Activated CD4-positive, alpha-beta T cell treated with anti-CD3 and anti-CD28 coated beads for 36 hours (primary cell): ENCODE measurements around the gene MAML3. TPM values are rescaled to one million over a fixed set of nuclear protein-coding genes. Genes with fewer than 3 reads are reported as not detected.
"Not testable (repeated sequence)": the region's sequence is repeated elsewhere in the genome, so short reads cannot be mapped to it uniquely, and the experiment has no call there.

Source experiments
- ATAC-seq: fragments of 200-7000 bp; cut with Tn5 transposase; one replicate; pipeline ENCODE4 v1.10.0; 2021; ENCODE audit warnings: mild to moderate bottlenecking, moderate library complexity
- CTCF ChIA-PET: fragments of 350-600 bp; sonication (Branson Sonifier 250); formaldehyde crosslinking; loops from one replicate; lab custom pipeline; 2021; ENCODE audit warnings: antibody characterized with exemption; lab: Charles Lee
- POLR2A ChIA-PET: fragments of 350-600 bp; sonication (Branson Sonifier 250); formaldehyde crosslinking; loops from one replicate; lab custom pipeline; 2021; ENCODE audit warnings: antibody characterized with exemption, inconsistent platforms; lab: Charles Lee
- DNase-seq: peaks from one replicate; pipeline ENCODE4 v3.0.0-alpha.2; 2020
- H3K27ac Mint-ChIP-seq: one replicate; pipeline ENCODE4 v1.8.0; 2021; ENCODE audit warnings: mixed read lengths
- H3K27me3 Mint-ChIP-seq: one replicate; pipeline ENCODE4 v1.8.0; 2021; ENCODE audit warnings: mixed read lengths
- H3K36me3 Mint-ChIP-seq: one replicate; pipeline ENCODE4 v1.8.0; 2021; ENCODE audit warnings: low read depth, mixed read lengths
- H3K4me1 Mint-ChIP-seq: one replicate; pipeline ENCODE4 v1.8.0; 2021; ENCODE audit warnings: mixed read lengths
- H3K4me3 Mint-ChIP-seq: one replicate; pipeline ENCODE4 v1.8.0; 2021; ENCODE audit warnings: mild to moderate bottlenecking, moderate library complexity, mixed read lengths
- H3K9me3 Mint-ChIP-seq: one replicate; pipeline ENCODE4 v1.8.0; 2021; ENCODE audit warnings: low read depth, mixed read lengths
- intact Hi-C, 2 experiments: fragments of 100-400 bp; cut with DNase I in 1 of 2; cut with micrococcal nuclease in 1 of 2; formaldehyde crosslinking; loops; one replicate each; pipeline versions ENCODE4 v1.14.2 to v1.15.1; 2022 to 2024; cut with DNase I, micrococcal nuclease
- total RNA-seq, 2 experiments: library from RNA; stranded (reverse); gene quantifications; one replicate each; pipeline ENCODE4 v1.2.3, GENCODE V29; 2021

MAML3 gene
- total RNA-seq, 2 experiments from 2014 or later: 1.6 to 1.9 TPM

GRCh38 chr4:139715746-139716391, 438.1 kb downstream of the MAML3 start:
- ATAC-seq: no peak
- ChIA-PET CTCF (no interaction called here), POLR2A (no interaction called here)
- no peak for DNase-seq
- Mint-ChIP-seq H3K27me3 (no peaks in the 10 kb centered on the region), H3K27ac (no peak overlapping the region), H3K9me3 (no peaks in the 10 kb centered on the region), H3K4me1 (no peaks in the 10 kb centered on the region), H3K36me3 (no peaks in the 10 kb centered on the region), H3K4me3 (no peak overlapping the region)
- intact Hi-C loops: no loop called here

GRCh38 chr4:139712882-139713281, 441.1 kb downstream of the MAML3 start:
- ATAC-seq: no peak
- DNase-seq: no peak
- no peaks in the 10 kb centered on the region for H3K9me3 Mint-ChIP-seq
- H3K4me3 Mint-ChIP-seq: no peak overlapping the region
- intact Hi-C loops: no loop called here
- H3K36me3 Mint-ChIP-seq: peaks cover 1% of the 10 kb centered on the region
- H3K4me1 Mint-ChIP-seq: no peaks in the 10 kb centered on the region
- H3K27me3 Mint-ChIP-seq: no peaks in the 10 kb centered on the region
- POLR2A ChIA-PET: no interaction called here
- H3K27ac Mint-ChIP-seq: no peak overlapping the region
- CTCF ChIA-PET: interaction anchor here (0.8 to 1.1 kb wide), 2 partner anchors 57 to 104 kb away, joined by 3 read pairs; no protein-coding TSS in a partner anchor

- Mint-ChIP-seq H3K4me1 (no peaks in the 10 kb centered on the region), H3K4me3 (no peak overlapping the region), H3K27ac (no peak overlapping the region), H3K36me3 (peaks cover 2% of the 10 kb centered on the region), H3K27me3 (no peaks in the 10 kb centered on the region), H3K9me3 (no peaks in the 10 kb centered on the region)
- intact Hi-C loops: no loop called here
- ChIA-PET POLR2A (no interaction called here), CTCF (interaction anchor here (0.6 kb wide), 1 partner anchor 288 kb away, joined by 3 read pairs; no protein-coding TSS in a partner anchor)
- DNase-seq: no peak
- no peak for ATAC-seq
These were observed 442.5 kb downstream of the MAML3 start for GRCh38 chr4:139711461-139711860.

DNA sequence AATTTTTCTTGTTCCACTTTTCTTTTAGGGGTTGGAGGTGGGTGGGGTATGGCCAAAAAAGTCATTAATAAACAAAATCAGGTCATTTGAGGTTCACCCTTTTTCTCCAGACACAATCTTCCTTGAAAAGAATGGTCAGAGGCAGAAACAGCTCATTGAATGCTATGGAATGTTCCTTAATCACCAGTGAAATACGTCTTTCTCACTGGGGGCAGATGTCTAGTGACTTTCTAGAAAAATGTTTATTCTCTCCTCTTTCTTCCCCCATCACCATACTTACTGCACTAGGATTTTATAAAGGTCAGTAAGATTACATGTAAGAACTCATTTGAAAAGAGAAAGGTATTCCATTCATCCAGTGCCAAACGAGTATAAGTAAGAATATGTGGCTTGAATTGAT, 443.9 kb downstream of the MAML3 start:
- ChIA-PET CTCF (no interaction called here), POLR2A (no interaction called here)
- intact Hi-C loops: no loop called here
- no peak overlapping the region for H3K4me3 Mint-ChIP-seq
- ATAC-seq (no peak), DNase-seq (no peak)
- H3K27me3 Mint-ChIP-seq: no peaks in the 10 kb centered on the region
- no peaks in the 10 kb centered on the region for H3K9me3 Mint-ChIP-seq
- no peak overlapping the region for H3K27ac Mint-ChIP-seq
- no peaks in the 10 kb centered on the region for H3K4me1 Mint-ChIP-seq
- peaks cover 7% of the 10 kb centered on the region for H3K36me3 Mint-ChIP-seq

GRCh38 chr4:139709660-139710059, 444.3 kb downstream of the MAML3 start:
- ChIA-PET CTCF (no interaction called here), POLR2A (no interaction called here)

GRCh38 chr4:139704915-139705485, 449.0 kb downstream of the MAML3 start:
- intact Hi-C loops: loop anchor here in 1 of 2 experiments (5.0 kb wide), 1 partner anchor 48 kb away; no protein-coding TSS in a partner anchor
- Mint-ChIP-seq H3K27ac (no peak overlapping the region), H3K36me3 (peaks cover 17% of the 10 kb centered on the region), H3K9me3 (no peaks in the 10 kb centered on the region), H3K4me1 (no peaks in the 10 kb centered on the region), H3K27me3 (no peaks in the 10 kb centered on the region), H3K4me3 (no peak overlapping the region)
- no peak for ATAC-seq
- DNase-seq: no peak
- POLR2A ChIA-PET: no interaction called here
- CTCF ChIA-PET: interaction anchor here (0.7 to 2.0 kb wide), 10 partner anchors 11 to 205 kb away, joined by 3 to 7 read pairs (median 4); no protein-coding TSS in a partner anchor

More at GRCh38 chr4:139709660-139710059, 444.3 kb downstream of the MAML3 start:
- DNase-seq (no peak), ATAC-seq (no peak)
- no peak overlapping the region for H3K27ac Mint-ChIP-seq
- H3K27me3 Mint-ChIP-seq: no peaks in the 10 kb centered on the region
- H3K4me1 Mint-ChIP-seq: no peaks in the 10 kb centered on the region
- H3K9me3 Mint-ChIP-seq: no peaks in the 10 kb centered on the region
- H3K36me3 Mint-ChIP-seq: peaks cover 8% of the 10 kb centered on the region
- intact Hi-C loops: no loop called here
- no peak overlapping the region for H3K4me3 Mint-ChIP-seq

- intact Hi-C loops: loop anchor here (2.0 to 5.0 kb wide), 2 partner anchors 42 to 43 kb away; no protein-coding TSS in a partner anchor
- ATAC-seq (peak; percentile 84), DNase-seq (no peak)
- peaks cover 20% of the 10 kb centered on the region for H3K36me3 Mint-ChIP-seq
- H3K4me1 Mint-ChIP-seq: no peaks in the 10 kb centered on the region
- ChIA-PET CTCF (interaction anchor here (1.0 to 1.3 kb wide), 2 partner anchors 38 to 43 kb away, joined by 5 read pairs; no protein-coding TSS in a partner anchor), POLR2A (no interaction called here)
- no peaks in the 10 kb centered on the region for H3K9me3 Mint-ChIP-seq
- no peak overlapping the region for H3K27ac Mint-ChIP-seq
- no peak overlapping the region for H3K4me3 Mint-ChIP-seq
- H3K27me3 Mint-ChIP-seq: no peaks in the 10 kb centered on the region
These were observed 453.4 kb downstream of the MAML3 start for GRCh38 chr4:139700568-139700967.

DNA sequence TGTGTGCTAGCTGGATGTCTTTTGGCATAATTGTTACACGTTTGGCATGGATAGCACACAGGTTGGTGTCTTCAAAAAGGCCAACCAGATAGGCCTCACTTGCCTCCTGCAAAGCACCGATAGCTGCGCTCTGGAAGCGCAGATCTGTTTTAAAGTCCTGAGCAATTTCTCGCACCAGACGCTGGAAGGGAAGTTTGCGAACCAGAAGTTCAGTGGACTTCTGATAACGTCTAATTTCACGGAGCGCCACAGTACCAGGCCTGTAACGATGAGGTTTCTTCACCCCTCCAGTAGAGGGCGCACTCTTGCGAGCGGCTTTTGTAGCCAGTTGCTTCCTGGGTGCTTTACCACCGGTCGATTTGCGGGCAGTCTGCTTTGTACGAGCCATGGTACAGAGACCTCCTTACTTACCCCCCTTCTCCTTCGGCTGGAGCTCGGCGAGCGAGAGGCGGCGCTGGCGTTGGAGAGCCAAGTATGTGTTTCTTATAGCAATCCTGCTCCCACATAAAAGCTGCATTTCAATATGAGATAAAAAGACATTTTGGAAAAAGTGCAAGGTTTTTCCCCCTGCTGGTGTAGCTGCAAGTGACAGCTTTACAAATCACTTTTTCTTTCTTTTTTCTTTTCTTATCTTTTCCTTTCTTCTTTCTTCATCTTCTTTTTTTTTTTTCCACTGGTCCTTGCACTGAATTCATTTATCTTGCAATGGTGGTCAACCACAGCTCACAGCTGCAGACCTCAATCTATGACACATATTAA, 455.6 kb downstream of the MAML3 start:
- POLR2A ChIA-PET, H3K36me3 Mint-ChIP-seq, H3K27ac Mint-ChIP-seq, H3K27me3 Mint-ChIP-seq, H3K4me3 Mint-ChIP-seq, DNase-seq, ATAC-seq, H3K4me1 Mint-ChIP-seq, intact Hi-C loops, H3K9me3 Mint-ChIP-seq: not testable (repeated sequence)
- CTCF ChIA-PET: interaction anchor here (0.6 to 2.1 kb wide), 5 partner anchors 26 to 675 kb away, joined by 3 to 7 read pairs (median 3); partner anchors contain the start of gene SCOC

- Mint-ChIP-seq H3K4me1 (no peaks in the 10 kb centered on the region), H3K9me3 (no peaks in the 10 kb centered on the region), H3K27me3 (no peaks in the 10 kb centered on the region), H3K4me3 (no peak overlapping the region), H3K36me3 (peaks cover 5% of the 10 kb centered on the region), H3K27ac (no peak overlapping the region)
- intact Hi-C loops: no loop called here
- ChIA-PET POLR2A (interaction anchor here (0.6 kb wide), 1 partner anchor 92 kb away, joined by 4 read pairs; no protein-coding TSS in a partner anchor), CTCF (interaction anchor here (1.2 kb wide), 1 partner anchor 40 kb away, joined by 3 read pairs; no protein-coding TSS in a partner anchor)
- ATAC-seq: no peak
- no peak for DNase-seq
These were observed 457.5 kb downstream of the MAML3 start for GRCh38 chr4:139696491-139696890.

- Mint-ChIP-seq H3K9me3 (no peaks in the 10 kb centered on the region), H3K27ac (no peak overlapping the region), H3K36me3 (peaks cover 5% of the 10 kb centered on the region), H3K27me3 (no peaks in the 10 kb centered on the region), H3K4me1 (no peaks in the 10 kb centered on the region), H3K4me3 (no peak overlapping the region)
- no peak for ATAC-seq
- intact Hi-C loops: no loop called here
- ChIA-PET CTCF (interaction anchor here (1.4 kb wide), 1 partner anchor 10 kb away, joined by 7 read pairs; no protein-coding TSS in a partner anchor), POLR2A (no interaction called here)
- DNase-seq: no peak
These were observed 459.4 kb downstream of the MAML3 start for GRCh38 chr4:139694522-139695107.
